ENCODE data around the gene PLD1.
"Not testable (repeated sequence)": the region's sequence is repeated elsewhere in the genome, so short reads cannot be mapped to it uniquely, and the experiment has no call there.

PLD1 gene

GRCh38 chr3:171660188-171660587, 150.1 kb downstream of the PLD1 start:
- DNase-seq (ENCODE audit: low read depth): no peak

GRCh38 chr3:171658841-171659240, 151.4 kb downstream of the PLD1 start:
- no peak for DNase-seq (ENCODE audit: low read depth)

GRCh38 chr3:171654809-171655208, 155.5 kb downstream of the PLD1 start:
- peak; percentile 61 for DNase-seq (ENCODE audit: low read depth)

GRCh38 chr3:171654326-171654725, 156.0 kb downstream of the PLD1 start:
- no peak for DNase-seq (ENCODE audit: low read depth)

- DNase-seq (ENCODE audit: low read depth): no peak
Measured at GRCh38 chr3:171653701-171654100, 156.6 kb downstream of the PLD1 start.

- no peak for DNase-seq (ENCODE audit: low read depth)
Measured at GRCh38 chr3:171652932-171653331, 157.4 kb downstream of the PLD1 start.

- no peak for DNase-seq (ENCODE audit: low read depth)
Measured at GRCh38 chr3:171649911-171650592, 160.2 kb downstream of the PLD1 start.

- no peak for DNase-seq (ENCODE audit: low read depth)
Measured at GRCh38 chr3:171649267-171649666, 161.0 kb downstream of the PLD1 start.

GRCh38 chr3:171648069-171648468, 162.2 kb downstream of the PLD1 start:
- DNase-seq (ENCODE audit: low read depth): no peak

GRCh38 chr3:171646357-171647133, 163.7 kb downstream of the PLD1 start:
- peak; percentile 71 for DNase-seq (ENCODE audit: low read depth)

GRCh38 chr3:171644681-171645080, 165.6 kb downstream of the PLD1 start:
- no peak for DNase-seq (ENCODE audit: low read depth)

GRCh38 chr3:171643681-171644080, 166.6 kb downstream of the PLD1 start:
- DNase-seq (ENCODE audit: low read depth): no peak

GRCh38 chr3:171643033-171643432, 167.2 kb downstream of the PLD1 start:
- no peak for DNase-seq (ENCODE audit: low read depth)

- DNase-seq (ENCODE audit: low read depth): peak; percentile 20
Measured at GRCh38 chr3:171640520-171641412, 169.5 kb downstream of the PLD1 start.

- DNase-seq (ENCODE audit: low read depth): no peak
Measured at GRCh38 chr3:171636666-171637065, 173.6 kb downstream of the PLD1 start.

- no peak for DNase-seq (ENCODE audit: low read depth)
Measured at GRCh38 chr3:171632766-171633165, 177.5 kb downstream of the PLD1 start.

- DNase-seq (ENCODE audit: low read depth): not testable (repeated sequence)
Measured at GRCh38 chr3:171626799-171627198, 183.5 kb downstream of the PLD1 start.

- no peak for DNase-seq (ENCODE audit: low read depth)
Measured at GRCh38 chr3:171622126-171622525, 188.2 kb downstream of the PLD1 start.

GRCh38 chr3:171620825-171621434, 189.4 kb downstream of the PLD1 start:
- DNase-seq (ENCODE audit: low read depth): no peak

- no peak for DNase-seq (ENCODE audit: low read depth)
Measured at GRCh38 chr3:171616798-171617197, 193.5 kb downstream of the PLD1 start.

- DNase-seq (ENCODE audit: low read depth): peak; percentile 17
Measured at GRCh38 chr3:171615686-171616085, 194.6 kb downstream of the PLD1 start.

- no peak for DNase-seq (ENCODE audit: low read depth)
Measured at GRCh38 chr3:171615281-171615680, 195.0 kb downstream of the PLD1 start.
